ENCODE results near the gene CLRN2. TPM values are rescaled to one million over a fixed set of nuclear protein-coding genes. Genes with fewer than 3 reads are reported as not detected.

The CLRN2 gene
- total and polyA plus RNA-seq, 9 of the 15 experiments (the other 6 are each of a cell fraction or from before 2014, with no cell fraction given): not detected

DNA sequence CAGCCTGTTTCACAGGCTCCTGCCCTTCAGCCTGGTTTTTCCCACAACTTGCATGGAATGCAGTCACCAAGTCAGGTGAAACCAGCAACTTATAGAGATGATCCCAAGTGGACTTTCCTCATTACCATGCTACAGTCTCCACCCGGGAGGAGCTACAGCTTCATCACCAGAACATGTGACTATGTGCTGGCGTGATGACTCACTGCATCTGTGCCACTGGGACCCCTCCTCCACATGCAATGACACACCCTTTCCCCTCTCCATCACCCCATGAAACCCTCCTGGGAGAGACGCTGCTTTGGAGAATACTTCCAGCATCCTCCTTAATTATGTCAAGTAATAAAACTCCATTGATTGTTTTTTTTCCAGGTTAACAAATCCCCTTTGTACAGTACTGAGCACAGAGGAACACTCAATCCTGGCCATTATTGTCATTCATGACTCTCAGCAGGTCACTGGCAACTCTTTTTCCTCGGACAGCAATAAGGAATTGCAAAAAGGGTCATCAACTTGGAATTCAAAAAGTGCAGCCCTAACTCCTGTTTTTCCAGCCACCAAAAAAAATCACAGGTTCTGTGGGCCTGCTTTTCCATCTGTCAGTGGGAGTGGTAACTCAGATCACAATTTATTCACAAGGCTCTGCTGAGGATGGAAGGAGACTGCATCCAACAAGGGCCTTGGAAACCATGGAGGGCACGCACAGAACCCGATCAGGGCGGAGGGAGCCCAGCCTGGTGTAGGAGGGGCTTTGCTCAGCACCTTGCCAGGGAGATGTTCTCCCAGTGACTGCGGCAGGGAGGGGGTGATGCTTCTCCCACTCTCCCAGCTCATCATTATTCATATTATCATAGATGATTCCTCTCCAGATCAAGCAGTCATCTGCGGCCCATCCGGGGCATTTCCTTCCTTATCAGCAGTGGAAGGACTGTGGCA lies 20.4 kb upstream of the CLRN2 start (continued):
- TF ChIP-seq PHF20 (IDR thresholded peaks at IDR 0.05; ENCODE audit: partially characterized antibody): no peak
- TF ChIP-seq SIX5 (IDR thresholded peaks at IDR 0.05; ENCODE audit: borderline replicate concordance in 1 of 2, insufficient read depth in 1 of 2, low read depth in 1 of 2, low read length in 2 of 2): no peak
- peak; percentile 24 for TF ChIP-seq NEUROD1 (IDR thresholded peaks at IDR 0.05; ENCODE audit: borderline replicate concordance, low read depth, low read length, partially characterized antibody)
- 0 out of 2 replicates have a peak, but pooled peaks have one; percentile 11 for TF ChIP-seq EHMT2 (IDR thresholded peaks at IDR 0.05)
- peak; percentile 71 for TF ChIP-seq ARID1B (IDR thresholded peaks at IDR 0.05)
- no peak for TF ChIP-seq HDAC2 (IDR thresholded peaks at IDR 0.05)
- no peak for TF ChIP-seq LARP7 (IDR thresholded peaks at IDR 0.05)
- no peak for TF ChIP-seq FOXA3 (CRISPR knock-in tag; conservative IDR thresholded peaks at IDR 0.05 in 1 of 2, IDR thresholded peaks at IDR 0.05 in 1 of 2)
- TF ChIP-seq, protein P1, sequence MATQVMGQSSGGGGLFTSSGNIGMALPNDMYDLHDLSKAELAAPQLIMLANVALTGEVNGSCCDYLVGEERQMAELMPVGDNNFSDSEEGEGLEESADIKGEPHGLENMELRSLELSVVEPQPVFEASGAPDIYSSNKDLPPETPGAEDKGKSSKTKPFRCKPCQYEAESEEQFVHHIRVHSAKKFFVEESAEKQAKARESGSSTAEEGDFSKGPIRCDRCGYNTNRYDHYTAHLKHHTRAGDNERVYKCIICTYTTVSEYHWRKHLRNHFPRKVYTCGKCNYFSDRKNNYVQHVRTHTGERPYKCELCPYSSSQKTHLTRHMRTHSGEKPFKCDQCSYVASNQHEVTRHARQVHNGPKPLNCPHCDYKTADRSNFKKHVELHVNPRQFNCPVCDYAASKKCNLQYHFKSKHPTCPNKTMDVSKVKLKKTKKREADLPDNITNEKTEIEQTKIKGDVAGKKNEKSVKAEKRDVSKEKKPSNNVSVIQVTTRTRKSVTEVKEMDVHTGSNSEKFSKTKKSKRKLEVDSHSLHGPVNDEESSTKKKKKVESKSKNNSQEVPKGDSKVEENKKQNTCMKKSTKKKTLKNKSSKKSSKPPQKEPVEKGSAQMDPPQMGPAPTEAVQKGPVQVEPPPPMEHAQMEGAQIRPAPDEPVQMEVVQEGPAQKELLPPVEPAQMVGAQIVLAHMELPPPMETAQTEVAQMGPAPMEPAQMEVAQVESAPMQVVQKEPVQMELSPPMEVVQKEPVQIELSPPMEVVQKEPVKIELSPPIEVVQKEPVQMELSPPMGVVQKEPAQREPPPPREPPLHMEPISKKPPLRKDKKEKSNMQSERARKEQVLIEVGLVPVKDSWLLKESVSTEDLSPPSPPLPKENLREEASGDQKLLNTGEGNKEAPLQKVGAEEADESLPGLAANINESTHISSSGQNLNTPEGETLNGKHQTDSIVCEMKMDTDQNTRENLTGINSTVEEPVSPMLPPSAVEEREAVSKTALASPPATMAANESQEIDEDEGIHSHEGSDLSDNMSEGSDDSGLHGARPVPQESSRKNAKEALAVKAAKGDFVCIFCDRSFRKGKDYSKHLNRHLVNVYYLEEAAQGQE (IDR thresholded peaks at IDR 0.05; ENCODE audit: borderline replicate concordance): peak; percentile 11; the same call in 1 of the 2 replicates
- TF ChIP-seq, protein P1 (CRISPR knock-in tag; IDR thresholded peaks at IDR 0.05; ENCODE audit: low read depth): no peak
- TF ChIP-seq MAX (CRISPR knock-in tag; IDR thresholded peaks at IDR 0.05): peak; percentile 17; the same call in 1 of the 2 replicates
- no peak for TF ChIP-seq TCF7L2 (IDR thresholded peaks at IDR 0.05; ENCODE audit: low read depth, low read length)
- TF ChIP-seq SREBF2 (CRISPR knock-in tag; IDR thresholded peaks at IDR 0.05): no peak
- TF ChIP-seq NR2F6 (CRISPR knock-in tag; IDR thresholded peaks at IDR 0.05): no peak
- TF ChIP-seq DPF2 (IDR thresholded peaks at IDR 0.05): no peak; the same call in 1 of the 2 replicates
- TF ChIP-seq, protein P2, sequence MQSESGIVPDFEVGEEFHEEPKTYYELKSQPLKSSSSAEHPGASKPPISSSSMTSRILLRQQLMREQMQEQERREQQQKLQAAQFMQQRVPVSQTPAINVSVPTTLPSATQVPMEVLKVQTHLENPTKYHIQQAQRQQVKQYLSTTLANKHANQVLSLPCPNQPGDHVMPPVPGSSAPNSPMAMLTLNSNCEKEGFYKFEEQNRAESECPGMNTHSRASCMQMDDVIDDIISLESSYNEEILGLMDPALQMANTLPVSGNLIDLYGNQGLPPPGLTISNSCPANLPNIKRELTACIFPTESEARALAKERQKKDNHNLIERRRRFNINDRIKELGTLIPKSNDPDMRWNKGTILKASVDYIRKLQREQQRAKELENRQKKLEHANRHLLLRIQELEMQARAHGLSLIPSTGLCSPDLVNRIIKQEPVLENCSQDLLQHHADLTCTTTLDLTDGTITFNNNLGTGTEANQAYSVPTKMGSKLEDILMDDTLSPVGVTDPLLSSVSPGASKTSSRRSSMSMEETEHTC (IDR thresholded peaks at IDR 0.05): peak; percentile 40; the same call in 1 of the 2 replicates
- no peak for TF ChIP-seq TAF1 (IDR thresholded peaks at IDR 0.05; ENCODE audit: control insufficient read depth, extremely low read depth, insufficient read depth, low read length, severe bottlenecking)
- TF ChIP-seq POLR2G (IDR thresholded peaks at IDR 0.05; ENCODE audit: low read depth, low read length): no peak
- TF ChIP-seq JUNB (CRISPR knock-in tag; conservative IDR thresholded peaks at IDR 0.05): 0 out of 2 replicates have a peak, but pooled peaks have one; percentile 43

Data from K562 (cell line).